RWPE1 (cell line): ENCODE data around the gene CNOT9.
A peak's percentile ranks its signal among the peaks of the same experiment; 100 is the strongest.

Experiments used
- CTCF ChIA-PET: fragments of 350-600 bp; sonication (Branson Sonifier 250); formaldehyde crosslinking; extraction: SDS; loops from one replicate; lab custom pipeline; 2021; lab: Yijun Ruan, JAX
- POLR2A ChIA-PET: fragments of 400-600 bp; formaldehyde crosslinking; extraction: SDS; loops from one replicate; lab custom pipeline; 2020; ENCODE audit warnings: antibody characterized with exemption; ENCODE audit not compliant: low non-redundant PET; lab: Yijun Ruan, JAX
- DNase-seq: peaks from one replicate; pipeline ENCODE4 v3.0.0; 2012; ENCODE audit warnings: low spot score
- H3K27ac ChIP-seq: fragments of 450-650 bp; 2 replicates; pipeline ENCODE4 v1.5.1; 2017
- TF ChIP-seq, protein P1 (sequence below): fragments of 450-650 bp; conservative IDR thresholded peaks from 2 replicates; pipeline ENCODE4 v1.5.1; 2017; ENCODE audit warnings: low read depth, mild to moderate bottlenecking

The CNOT9 gene

DNA sequence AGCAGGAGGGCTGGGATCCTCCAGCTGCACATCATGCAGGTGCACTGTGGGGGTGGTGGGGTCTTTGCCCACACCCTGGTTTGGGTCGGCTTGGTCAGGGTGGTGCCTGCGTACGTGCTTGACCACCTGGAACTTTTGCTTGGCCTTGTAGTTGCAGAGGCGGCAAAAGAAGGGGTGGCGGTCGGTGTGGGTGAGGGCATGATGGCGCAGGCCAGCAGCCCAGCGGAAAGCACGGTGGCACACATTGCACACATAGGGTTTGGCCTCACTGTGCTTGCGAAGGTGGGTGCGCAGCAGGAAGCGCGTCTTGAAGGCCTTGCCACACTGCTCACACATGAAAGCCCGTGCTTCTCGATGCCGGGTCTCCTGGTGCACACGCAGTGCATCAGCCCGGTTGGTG lies 69.7 kb downstream of the CNOT9 start:
- CTCF ChIA-PET, result no interaction called here
- POLR2A ChIA-PET, result no interaction called here
- DNase-seq, result no peak
- H3K27ac ChIP-seq, result no peak overlapping the region
- TF ChIP-seq, protein P1, sequence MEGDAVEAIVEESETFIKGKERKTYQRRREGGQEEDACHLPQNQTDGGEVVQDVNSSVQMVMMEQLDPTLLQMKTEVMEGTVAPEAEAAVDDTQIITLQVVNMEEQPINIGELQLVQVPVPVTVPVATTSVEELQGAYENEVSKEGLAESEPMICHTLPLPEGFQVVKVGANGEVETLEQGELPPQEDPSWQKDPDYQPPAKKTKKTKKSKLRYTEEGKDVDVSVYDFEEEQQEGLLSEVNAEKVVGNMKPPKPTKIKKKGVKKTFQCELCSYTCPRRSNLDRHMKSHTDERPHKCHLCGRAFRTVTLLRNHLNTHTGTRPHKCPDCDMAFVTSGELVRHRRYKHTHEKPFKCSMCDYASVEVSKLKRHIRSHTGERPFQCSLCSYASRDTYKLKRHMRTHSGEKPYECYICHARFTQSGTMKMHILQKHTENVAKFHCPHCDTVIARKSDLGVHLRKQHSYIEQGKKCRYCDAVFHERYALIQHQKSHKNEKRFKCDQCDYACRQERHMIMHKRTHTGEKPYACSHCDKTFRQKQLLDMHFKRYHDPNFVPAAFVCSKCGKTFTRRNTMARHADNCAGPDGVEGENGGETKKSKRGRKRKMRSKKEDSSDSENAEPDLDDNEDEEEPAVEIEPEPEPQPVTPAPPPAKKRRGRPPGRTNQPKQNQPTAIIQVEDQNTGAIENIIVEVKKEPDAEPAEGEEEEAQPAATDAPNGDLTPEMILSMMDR, result no peak

GRCh38 chr2:218642121-218642656 lies 73.5 kb downstream of the CNOT9 start:
- DNase-seq, result no peak
- CTCF ChIA-PET, result no interaction called here
- no peak overlapping the region for H3K27ac ChIP-seq
- TF ChIP-seq, protein P1, result no peak
- POLR2A ChIA-PET, result no interaction called here

- TF ChIP-seq, protein P1, result no peak
- CTCF ChIA-PET, result interaction anchor here (0.6 kb wide), 2 partner anchors 79 to 341 kb away, joined by 3 read pairs; no protein-coding TSS in a partner anchor
- POLR2A ChIA-PET, result no interaction called here
- DNase-seq, result no peak
- H3K27ac ChIP-seq, result peak overlapping the region; percentile 18; the same call in 1 of the 2 replicates
Observed at GRCh38 chr2:218642786-218643185, 74.1 kb downstream of the CNOT9 start.

- peak overlapping the region; percentile 21; the same call in 1 of the 2 replicates for H3K27ac ChIP-seq
- DNase-seq, result no peak
- TF ChIP-seq, protein P1, result no peak
- CTCF ChIA-PET, result interaction anchor here (0.6 kb wide), 1 partner anchor 463 kb away, joined by 3 read pairs; no protein-coding TSS in a partner anchor
- POLR2A ChIA-PET, result interaction anchor here (0.5 kb wide), 1 partner anchor 8 kb away, joined by 10 read pairs; no protein-coding TSS in a partner anchor
Observed at GRCh38 chr2:218643751-218644310, 75.2 kb downstream of the CNOT9 start.

DNA sequence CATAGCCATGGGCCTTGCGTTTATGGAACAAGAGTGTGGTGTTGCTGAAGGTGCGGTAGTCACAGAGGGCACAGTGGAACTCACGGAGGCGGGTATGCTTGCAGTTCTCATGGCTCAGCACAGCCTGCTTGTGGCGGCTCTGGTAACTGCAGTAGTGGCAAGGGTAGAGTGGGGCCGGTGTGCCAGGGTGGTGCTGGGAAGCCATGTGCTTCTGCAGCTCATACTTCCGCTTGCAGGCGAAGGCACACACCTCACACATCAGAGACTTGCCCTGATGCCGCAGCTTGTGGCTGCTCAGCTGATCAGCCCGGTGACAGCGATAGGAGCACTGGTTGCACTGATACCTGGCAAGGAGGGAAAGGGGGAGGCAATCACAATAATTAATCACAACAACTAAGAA lies 76.1 kb downstream of the CNOT9 start:
- POLR2A ChIA-PET, result no interaction called here
- TF ChIP-seq, protein P1, result no peak
- CTCF ChIA-PET, result no interaction called here
- H3K27ac ChIP-seq, result peak overlapping the region; percentile 21
- DNase-seq, result no peak

- TF ChIP-seq, protein P1, result no peak
- POLR2A ChIA-PET, result no interaction called here
- H3K27ac ChIP-seq, result peak overlapping the region; percentile 20; the same call in 1 of the 2 replicates
- DNase-seq, result no peak
- CTCF ChIA-PET, result no interaction called here
Observed at GRCh38 chr2:218645126-218645525, 76.5 kb downstream of the CNOT9 start.
